Suppressor macrophage treated with lipopolysaccharide for 1 hour (primary cell): ENCODE data around the gene ITSN2.

ENCODE experiments used
- DNase-seq, 3 donors: peaks; one replicate each; pipeline ENCODE4 v3.0.0-alpha.2; 2020 to 2022

ITSN2 gene

DNA sequence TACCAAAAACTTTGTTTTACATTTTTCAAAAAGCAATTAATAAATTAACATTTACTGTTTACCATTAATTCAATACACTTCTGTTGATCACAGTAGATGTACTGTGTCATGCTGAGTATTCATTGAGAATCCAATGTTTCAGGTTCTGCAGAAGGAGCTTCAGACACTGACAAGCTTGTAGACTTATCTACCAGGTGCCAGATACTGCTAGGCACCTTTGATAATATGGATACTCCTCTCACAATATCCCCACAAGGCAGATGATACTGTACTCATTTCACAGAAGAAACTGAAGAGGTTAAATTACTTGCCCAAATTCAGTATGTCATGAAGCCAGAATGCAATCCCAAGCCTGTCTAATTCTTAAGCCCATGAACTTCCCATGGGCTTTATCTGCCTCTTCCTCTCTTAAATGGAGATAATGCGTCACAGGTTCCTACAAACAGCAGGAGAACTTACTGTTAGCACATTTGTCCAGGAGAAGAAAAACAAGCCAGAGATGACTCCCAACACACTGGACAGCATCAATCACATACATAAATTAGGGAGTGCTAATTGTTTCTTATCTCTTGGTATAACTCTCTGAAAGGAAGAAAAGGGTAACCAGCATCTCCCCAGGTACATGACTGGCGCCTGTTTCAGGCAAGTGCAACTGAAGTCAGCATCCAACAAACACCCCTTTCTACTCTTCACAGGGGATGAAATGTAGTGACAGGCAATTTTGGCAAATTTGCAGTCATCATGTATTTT is 27.4 kb downstream of the ITSN2 start:
- DNase-seq = no peak

DNA sequence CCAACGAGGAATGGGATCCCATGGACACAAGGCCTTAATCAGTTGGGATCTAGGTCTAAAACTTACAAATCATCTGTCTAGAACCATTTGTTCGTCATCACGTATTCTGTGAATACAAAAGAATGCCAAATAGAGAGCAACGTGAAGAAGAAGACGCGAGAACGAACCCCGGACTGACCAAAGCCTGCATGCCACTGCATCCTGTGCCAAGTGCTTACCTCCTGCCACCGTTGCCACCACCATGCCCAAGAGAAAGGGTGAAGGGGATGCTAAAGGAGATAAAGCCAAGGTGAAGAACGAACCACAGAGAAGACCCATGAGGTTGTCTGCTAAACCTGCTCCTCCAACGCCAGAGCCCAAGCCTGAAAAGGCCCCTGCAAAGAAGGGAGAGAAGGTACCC is 30.2 kb downstream of the ITSN2 start:
- DNase-seq = no peak

DNA sequence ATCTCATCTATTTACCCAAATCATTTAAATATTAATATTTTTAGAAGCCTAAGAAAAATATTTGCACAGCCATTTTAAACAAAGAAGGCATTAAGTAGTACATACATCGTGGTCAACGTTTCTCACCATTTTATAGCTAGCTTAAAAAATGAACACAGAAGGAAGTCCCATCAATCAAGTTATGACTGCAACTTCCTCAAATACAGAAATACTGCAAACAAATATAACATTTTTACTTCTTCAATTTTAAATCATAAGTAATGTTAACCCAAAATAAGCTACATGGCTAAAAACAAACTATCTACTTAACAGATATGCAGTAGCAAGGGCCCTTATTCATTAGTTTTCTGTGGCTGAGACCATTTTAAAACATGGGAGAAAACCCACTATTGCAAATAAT is 30.6 kb downstream of the ITSN2 start:
- DNase-seq = peak; percentile 20 to 74 (median 69)

DNA sequence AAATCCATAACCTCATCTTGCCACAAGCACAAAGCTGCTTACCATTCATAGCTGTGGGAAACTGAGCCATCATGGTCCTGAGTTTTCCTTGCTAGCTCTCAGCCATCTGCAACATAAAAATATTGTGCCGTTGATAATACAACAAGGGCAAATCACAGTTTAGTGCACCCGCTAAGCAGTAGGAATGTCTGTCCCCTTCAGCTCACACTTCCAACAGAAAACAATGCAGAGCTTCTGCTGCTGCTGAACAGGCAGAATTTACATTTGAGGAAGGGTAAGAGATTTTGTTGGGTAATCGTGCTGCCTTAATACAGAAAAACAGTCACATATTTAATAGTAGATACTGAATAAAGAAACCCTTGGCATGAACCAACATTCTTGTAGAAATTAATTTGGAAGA is 32.3 kb downstream of the ITSN2 start:
- DNase-seq = peak in 2 of 3 donors; percentile 32 to 38

DNA sequence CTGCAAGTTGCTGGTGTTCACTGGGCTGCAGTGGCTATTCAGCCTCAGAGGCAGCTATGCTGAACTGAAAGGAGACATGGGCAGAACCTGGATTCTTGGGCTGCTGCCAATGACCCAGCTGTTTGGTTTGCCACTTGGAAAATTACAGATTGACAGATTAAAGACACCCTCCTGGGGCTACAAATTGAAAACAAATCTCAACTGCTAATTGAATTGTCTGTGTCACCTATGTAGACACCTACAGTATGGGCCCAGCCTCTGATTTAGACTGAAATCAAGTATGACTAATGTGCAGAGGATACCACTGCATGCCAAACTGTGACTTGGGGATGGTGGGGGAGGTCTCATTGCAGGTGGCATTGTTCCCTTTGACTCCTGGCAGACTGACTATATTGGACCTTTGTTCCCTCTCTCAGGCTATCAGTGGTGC is 42.8 kb downstream of the ITSN2 start:
- no peak for DNase-seq

DNA sequence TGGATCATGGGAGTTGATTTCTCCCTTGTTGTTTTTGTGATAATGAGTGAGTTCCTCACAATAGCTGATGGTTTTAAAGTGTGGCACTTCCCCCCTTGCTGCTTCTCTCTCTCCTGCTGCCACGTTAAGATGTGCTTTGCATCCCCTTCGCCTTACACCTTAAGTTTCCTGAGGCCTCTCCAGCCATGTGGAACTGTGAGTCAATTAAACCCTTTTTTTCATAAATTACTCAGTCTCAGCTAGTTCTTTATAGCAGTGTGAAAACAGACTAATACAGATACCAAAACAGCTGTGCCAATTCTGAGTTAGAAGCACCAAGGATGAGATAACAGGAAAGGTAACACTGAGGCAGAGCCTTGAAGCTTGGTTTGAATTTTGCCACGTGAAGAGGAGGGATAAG is 44.7 kb downstream of the ITSN2 start:
- DNase-seq = no peak

DNA sequence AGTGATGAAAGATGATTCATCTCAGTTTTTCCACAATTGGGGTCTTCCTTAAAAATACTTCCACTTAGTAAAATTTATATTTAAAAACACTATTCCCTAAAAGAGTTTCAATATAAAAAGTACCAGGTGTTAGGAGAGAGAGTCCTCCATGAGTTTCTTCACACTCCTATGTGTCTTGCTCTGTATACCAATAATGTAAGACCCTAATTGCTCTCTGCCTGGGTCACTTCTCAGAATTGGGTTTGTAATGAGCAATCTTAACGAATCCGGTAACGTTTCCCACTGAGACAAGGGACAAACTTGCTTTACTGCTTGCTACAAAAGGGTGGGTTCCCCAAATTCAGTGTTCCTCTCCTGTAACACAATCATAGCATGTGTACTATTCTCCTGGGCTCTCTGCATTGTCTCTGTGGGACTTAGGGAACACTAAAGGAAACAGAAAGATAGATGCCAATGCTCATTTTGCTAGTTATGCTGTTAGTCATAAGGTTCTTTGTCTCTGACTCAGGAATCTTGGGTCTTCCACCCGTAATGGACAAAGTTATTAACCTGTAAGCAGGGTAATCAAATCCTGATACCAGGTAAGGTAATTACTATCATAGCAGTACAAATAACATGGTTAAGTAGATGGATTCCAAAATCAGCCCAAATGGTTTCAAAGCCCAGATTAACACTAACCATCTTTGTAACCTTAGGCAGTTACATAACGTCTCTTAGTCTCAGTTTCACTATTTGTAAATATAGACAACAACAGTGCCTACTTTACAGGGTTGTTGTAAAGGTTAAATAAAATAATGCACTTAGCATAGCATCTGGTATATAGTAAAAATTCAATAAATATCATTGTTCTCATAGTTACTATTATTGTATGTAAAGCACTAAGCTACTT is 46.3 kb downstream of the ITSN2 start:
- peak in 1 of 3 donors; percentile 10 for DNase-seq

DNA sequence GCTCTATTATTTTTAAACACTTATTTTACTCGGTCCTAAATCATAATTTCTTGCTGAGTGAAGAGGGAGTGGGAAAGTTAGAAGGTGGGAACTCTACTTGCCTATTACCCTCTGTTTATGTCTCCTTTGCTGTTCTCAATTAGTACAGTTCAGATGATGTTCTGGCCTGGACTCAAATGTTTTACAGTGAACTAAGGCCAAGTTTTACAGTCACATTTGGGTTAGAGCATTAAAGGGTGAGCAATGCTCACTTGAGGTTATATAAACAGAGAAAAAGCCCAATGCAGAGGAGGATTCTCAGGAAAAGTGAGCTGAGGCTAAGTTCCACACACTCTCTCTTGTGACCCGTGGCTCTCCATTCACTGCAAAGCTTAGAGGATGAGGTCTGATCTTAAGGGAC is 52.4 kb downstream of the ITSN2 start:
- no peak for DNase-seq

DNA sequence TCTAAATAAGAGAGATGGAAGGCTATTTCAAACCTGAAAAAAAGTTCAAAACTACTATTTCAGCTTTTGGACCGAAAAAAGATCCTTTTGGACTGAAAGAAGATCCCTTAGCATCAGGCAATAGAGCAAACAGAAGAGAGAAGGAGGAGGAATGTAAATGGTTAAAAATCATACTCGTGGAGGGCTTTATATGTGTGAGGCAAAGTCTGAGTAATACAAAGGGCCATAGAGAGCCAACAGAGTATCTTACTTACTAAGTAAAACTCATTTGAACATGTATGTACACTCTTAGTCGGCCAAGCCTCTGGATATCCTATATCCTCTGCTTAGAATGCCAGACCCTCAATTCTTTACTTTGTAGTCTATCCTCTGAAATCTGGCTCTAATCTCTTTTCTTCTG is 55.7 kb downstream of the ITSN2 start:
- DNase-seq = no peak

DNA sequence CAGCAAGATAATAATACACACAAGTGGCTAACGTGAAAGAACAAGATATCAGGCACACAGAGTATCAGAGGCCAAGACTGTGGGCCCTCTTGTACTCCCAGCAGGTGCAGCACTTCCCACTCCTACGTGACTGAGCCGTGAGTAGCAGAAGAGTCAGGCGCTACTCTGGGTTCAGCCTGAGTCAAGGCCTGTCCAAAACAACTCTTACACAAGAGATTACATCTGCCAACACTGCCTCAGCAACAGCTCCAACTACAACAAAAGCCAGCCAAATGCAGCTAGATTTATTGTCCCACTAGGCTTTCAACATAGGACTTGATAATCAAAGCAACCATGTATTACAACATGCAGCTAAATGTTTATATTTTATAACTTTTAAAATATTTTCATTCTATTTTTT is 56.2 kb downstream of the ITSN2 start:
- DNase-seq = no peak

DNA sequence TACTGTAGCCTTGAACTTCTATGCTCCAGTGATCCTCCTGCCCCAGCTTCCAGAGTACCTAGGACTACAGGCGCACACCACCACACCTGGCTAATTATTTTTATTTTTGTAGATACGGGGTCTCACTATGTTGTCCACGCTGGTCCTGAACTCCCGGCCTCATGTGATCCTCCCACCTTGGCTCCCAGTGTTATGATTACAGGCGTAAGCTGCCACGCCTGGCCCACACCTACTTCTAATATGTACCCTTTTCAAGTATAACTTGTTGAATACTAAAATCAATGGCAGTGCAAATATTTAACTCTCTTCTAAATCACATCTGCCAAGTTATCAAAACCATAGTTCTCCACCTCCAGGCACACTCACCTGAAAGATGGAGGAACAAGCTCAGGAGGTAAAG is 58.7 kb downstream of the ITSN2 start:
- DNase-seq = no peak

DNA sequence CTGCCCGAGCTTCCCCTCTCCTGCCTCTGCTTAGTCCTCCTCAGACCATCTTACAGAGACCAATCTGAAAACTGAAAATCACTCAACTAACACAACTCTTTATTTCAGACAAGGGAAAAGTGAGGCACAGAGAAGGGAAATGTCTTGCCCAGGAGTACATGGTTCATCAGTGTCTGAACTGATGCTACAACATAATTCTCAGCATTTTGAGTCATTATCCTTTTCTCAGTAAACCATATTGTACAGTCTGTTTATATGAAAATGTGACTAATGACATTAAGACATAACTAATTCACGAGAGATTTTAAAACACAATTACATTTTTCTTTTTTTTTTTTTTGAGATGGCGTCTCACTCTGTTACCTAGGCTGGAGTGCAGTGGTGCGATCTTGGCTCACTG is 62.7 kb downstream of the ITSN2 start:
- DNase-seq = no peak

DNA sequence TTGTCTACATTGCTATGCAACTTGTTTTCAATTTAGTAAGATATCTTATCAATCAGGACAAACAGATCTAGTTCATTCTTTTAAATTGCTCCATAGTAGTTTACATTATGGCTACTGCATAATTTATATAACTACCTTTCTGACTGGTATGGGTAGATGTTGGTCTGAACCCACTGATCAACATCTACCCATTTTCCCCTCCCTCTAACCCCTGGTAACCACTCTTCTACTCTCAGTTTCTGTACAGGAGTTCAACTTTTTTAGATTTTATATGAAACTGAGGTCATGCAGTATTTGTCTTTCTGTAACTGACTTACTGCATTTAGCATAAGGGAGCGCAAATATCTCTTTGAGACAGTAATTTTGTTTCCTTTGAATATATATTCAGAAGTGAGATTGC is 73.2 kb downstream of the ITSN2 start:
- DNase-seq = no peak

DNA sequence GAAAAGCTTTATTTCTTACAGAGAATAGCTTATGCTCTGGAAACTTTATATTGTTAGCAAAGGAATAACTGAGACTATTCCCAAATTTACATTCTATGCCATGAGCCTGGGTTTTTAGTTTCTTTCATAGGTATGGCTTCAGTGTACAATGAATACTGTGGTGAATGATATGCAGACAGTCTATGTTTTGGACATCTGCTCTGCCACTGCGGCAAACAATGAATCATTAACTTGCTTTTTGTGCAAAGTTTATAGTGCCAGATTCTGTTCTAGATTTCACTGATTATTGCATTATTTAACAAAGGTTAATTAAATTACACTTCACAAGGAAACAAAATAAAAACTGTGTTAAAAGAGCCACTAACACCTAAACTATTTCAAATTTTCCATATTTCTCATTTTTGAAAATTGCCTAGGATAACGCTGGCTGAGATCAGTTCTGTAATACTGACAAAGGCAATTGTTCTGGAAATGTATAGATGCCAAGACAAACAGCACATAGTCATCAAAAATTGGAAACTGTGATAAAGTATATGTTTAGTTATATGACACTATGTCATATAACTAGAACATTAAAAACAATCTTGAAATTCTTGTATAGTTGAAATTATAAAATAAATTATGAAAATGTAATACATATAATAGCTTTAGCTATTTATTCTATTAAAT is 74.7 kb downstream of the ITSN2 start:
- no peak for DNase-seq

DNA sequence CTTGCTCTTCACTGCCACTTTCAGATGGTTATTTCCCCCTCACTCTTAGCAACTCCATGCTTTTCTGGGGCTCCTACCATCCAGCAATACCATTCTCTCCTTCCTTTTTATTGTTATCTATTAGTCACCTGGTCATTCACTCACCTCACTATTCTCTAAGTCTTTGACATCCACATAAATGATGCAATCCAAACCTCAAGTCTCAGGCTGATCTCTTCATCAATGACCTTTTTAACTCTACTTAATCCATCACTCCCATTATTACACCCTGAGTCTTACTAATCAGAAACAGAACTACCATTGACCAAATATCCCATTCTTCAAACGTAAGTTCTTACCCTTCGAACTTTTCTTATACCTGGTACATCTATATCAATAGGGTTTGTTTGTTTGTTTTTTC is 79.7 kb downstream of the ITSN2 start:
- DNase-seq = no peak

DNA sequence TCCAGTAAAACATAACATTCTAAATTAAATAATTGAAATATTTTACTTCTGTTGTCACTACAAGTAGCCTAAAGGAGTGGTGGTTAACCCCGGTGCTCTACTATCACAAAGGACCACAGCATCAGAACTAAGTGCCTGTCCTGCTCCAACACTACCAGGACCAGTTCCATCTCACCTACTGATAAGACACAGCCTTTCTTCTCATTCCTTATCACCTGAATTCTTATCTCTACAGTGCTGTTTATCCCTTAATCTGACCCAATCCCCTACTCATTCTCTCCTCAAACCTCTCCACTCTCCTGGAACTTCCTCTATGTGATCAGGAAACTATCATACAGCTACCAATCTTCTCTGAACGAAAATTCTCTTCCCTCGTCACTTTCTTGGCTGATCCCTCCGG is 80.2 kb downstream of the ITSN2 start:
- DNase-seq = no peak

DNA sequence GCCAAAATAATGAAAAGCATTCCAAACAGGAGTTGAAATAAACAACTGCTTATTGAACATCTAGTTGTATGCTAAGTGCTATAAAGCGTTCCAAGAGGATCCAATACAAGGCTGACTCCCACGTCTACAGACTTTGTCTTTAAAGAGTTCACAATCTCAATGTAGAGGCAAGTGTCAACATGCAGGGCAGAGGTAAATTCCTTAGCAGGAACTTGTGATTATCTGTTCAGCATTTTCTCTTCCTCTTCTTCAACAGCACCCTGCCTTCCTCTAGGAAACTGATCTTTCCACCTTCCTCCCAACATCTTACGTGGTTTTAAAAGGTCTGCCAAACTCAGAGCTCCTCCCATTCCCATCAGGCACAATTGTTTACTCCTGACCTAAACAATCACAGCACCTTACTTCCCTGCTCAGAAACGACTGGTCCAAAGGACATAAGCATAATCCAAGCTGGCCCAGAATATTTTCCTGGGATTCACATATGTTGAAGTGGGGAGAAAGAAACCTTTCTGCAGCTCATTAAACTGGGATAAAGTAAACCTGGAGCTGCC is 83.9 kb downstream of the ITSN2 start:
- DNase-seq = peak; percentile 19 to 33 (median 25)

DNA sequence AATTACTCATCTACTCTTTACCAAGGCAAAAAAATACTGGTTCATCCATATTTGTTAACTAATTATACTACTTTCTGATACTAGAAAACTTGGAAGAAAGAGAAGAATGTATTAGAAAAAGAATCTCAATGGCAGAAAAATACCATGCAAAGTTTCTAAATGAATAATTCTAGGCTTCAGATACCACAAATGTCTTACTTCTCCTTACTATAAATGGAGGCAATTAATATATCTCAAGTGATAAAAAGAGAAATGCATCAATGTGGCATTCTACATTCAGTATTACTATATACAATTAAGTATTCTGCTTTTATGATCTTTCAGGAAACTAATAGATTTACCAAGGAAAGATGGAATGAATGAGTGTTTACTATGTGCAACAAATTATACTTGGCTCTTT is 85.5 kb downstream of the ITSN2 start:
- DNase-seq = no peak

DNA sequence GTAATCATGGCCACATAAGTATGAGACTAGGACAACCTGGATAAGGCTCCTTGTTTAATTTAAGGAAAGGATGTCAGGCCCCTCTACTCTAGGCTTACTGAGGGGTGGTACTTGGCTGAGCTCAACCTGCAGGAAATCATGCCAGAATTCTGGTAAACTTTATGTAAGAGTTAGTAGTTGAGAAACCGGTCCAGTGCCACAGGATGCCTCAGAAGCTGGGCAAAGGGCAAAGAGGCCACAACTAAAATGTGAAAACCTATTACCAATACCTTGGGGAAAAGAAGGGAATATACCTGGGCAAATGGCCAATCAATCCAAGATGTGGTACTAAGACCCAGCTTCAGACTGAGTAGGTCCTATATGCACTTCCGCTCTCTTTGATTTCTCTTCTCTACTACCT is 86.7 kb downstream of the ITSN2 start:
- DNase-seq = no peak

DNA sequence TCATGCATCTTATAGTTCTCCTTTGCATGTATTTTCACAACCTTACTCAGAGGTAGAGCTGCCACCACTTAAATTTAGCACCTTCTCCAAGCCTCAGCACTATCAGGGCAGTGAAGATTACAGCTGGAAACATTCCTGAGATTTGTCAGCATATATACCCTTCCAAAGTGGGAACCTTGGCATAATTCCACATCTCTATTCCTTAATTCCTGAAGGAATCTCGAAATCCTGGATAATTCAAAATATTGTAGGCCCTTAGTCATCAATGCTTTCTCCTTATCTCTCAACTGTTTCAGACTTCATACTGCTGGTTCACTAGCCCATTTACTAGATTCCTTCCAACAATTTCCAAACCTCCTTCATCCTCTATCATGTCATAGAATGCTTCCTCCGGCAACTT is 87.4 kb downstream of the ITSN2 start:
- no peak for DNase-seq

DNA sequence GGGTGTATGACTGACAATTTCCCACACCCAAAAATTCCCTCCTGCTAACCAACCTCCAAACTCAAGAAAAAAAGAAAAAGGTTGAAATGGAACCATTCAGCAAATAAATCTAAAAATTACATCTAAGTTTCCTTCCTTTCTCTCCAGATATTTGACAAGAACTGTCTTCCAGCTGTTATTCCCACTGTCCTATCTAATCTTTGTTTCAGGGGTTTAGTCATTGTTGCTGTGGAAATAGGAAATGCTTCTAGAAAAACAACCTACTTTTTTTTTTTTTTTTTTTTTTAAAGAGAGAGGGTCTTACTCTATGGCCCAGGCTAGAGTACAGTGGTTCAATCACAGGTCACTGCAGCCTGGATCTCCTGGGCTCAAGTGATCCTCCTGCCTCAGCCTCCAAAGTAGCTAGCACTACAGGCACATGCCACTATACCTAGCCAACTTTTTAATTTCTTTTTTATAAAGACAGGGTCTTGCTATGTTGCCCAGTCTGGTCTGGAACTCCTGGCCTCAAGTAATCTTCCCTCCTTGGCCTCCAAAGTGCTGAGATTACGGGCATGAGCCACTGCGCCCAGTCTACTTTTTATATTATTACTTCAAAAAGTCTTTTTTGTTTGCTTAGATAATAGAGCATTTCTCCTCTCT is 88.1 kb downstream of the ITSN2 start:
- no peak for DNase-seq

DNA sequence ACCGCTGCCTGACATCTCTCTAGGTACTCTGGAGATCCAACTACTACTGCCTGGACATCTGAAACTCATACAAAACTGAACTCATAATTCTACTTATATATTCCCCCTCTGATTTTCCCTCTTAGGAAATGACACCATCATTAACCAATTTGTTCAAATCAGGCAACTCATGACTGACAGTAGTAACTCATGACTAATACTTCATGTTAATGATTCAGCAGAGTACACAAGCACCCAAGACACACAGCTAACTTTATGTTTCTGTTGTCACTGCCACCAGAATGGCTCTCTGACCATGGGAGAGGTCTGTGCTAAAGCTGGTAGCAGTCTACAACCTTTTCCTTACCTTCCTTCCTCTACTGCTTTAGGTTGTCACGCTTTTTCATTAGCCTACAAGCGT is 91.1 kb downstream of the ITSN2 start:
- peak; percentile 67 to 89 (median 83) for DNase-seq

DNA sequence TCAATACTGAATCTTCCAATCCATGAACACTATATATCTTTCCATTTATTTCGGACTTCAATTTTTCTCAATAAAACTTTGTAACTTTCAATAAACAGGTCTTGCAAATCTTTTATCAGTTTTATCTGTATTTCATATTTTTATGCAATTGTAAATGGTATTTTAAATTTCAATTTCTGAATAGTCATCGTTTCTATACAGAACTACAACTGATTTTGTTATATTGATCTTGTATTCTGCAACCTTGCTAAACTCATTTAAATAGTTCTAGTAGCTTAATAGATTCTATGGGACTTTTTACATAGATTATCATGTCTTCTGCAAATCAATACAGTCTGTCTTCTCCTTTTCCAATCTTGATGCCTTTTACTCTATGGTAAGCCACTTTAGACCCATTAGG is 95.1 kb downstream of the ITSN2 start:
- DNase-seq = no peak
